ENCODE data around the gene MTRF1. TPM values are rescaled to one million over a fixed set of nuclear protein-coding genes. Genes with fewer than 3 reads are reported as not detected.

Gene MTRF1
- total and polyA plus RNA-seq, 2 of the 4 experiments (the other 2 are of a cell fraction), result 9.7 to 12.4 TPM

- no peak for ATAC-seq (ENCODE audit: low read depth)
- no peaks in the 10 kb centered on the region for H3K9me1 ChIP-seq (ENCODE audit: insufficient read depth, low read length)
- no peak overlapping the region for H2AK5ac ChIP-seq (ENCODE audit: low read depth, low read length)
- no peak overlapping the region for H3K9ac ChIP-seq (ENCODE audit: low read depth, low read length)
- no peaks in the 10 kb centered on the region for H3K79me1 ChIP-seq (ENCODE audit: low read depth in 1 of 2, low read length in 2 of 2)
- H2BK15ac ChIP-seq (ENCODE audit: low read depth, low read length), result no peak overlapping the region
- no peak overlapping the region for H4K5ac ChIP-seq (ENCODE audit: low read depth, low read length)
- H2BK120ac ChIP-seq (ENCODE audit: low read depth, low read length), result no peak overlapping the region
- H3K36me3 ChIP-seq (ENCODE audit: control insufficient read depth, insufficient read depth, low read length), result no peaks in the 10 kb centered on the region
- WGBS, 2 experiments (ENCODE audit: extremely low coverage in 2 of 2, insufficient read length in 1 of 2), result 94% methylated on average over 3 of the region's 7 CpGs; no CpG with 5 or more reads in 1 of the 2 experiments
- H4K8ac ChIP-seq (ENCODE audit: low read depth in 2 of 2, low read length in 2 of 2), result no peak overlapping the region
- H2AK9ac ChIP-seq (replicated peaks; ENCODE audit: low read depth, low read length, poor library complexity), result no peak overlapping the region
- H3K18ac ChIP-seq (ENCODE audit: low read depth, low read length), result no peak overlapping the region
- no peaks in the 10 kb centered on the region for H3K4me1 ChIP-seq (ENCODE audit: control insufficient read depth, insufficient read depth, low read length)
- no peak overlapping the region for H4K91ac ChIP-seq (ENCODE audit: insufficient read depth, low read depth, low read length)
- in situ Hi-C loops (cut with MboI; ENCODE audit: low sequenced_read_pairs) (no loop called here), intact Hi-C loops (cut with micrococcal nuclease) (no loop called here), dilution Hi-C loops (cut with HindIII; ENCODE audit: low sequenced_read_pairs, unreplicated experiment) (no loop called here)
- H3K14ac ChIP-seq (replicated peaks; ENCODE audit: low read depth, low read length), result no peak overlapping the region
- TF ChIP-seq BHLHE40 (IDR thresholded peaks at IDR 0.05; ENCODE audit: low read depth, low read length), result no peak
- no peak for TF ChIP-seq MAFK (IDR thresholded peaks at IDR 0.05; ENCODE audit: low read depth, low read length)
- no peak for TF ChIP-seq RAD21 (IDR thresholded peaks at IDR 0.05; ENCODE audit: low read length)
- TF ChIP-seq SMC3 (IDR thresholded peaks at IDR 0.05; ENCODE audit: low read depth, low read length), result no peak
- TF ChIP-seq USF2 (IDR thresholded peaks at IDR 0.05; ENCODE audit: low read depth, low read length), result no peak
- no peak for TF ChIP-seq MXI1 (IDR thresholded peaks at IDR 0.05; ENCODE audit: borderline replicate concordance, low read depth, low read length)
- no peak for TF ChIP-seq POLR2A (IDR thresholded peaks at IDR 0.05; ENCODE audit: low read depth, low read length)
- no peak for TF ChIP-seq CEBPB (IDR thresholded peaks at IDR 0.05; ENCODE audit: low read depth, low read length)
- TF ChIP-seq FOS (IDR thresholded peaks at IDR 0.05; ENCODE audit: low read depth, low read length), result no peak
- TF ChIP-seq MAZ (IDR thresholded peaks at IDR 0.05; ENCODE audit: borderline replicate concordance, low read depth, low read length), result no peak
- no peak for TF ChIP-seq RFX5 (IDR thresholded peaks at IDR 0.05; ENCODE audit: low read depth, low read length)
- DNase-seq, result no peak
- no peak overlapping the region for H3K56ac ChIP-seq (ENCODE audit: extremely low read depth, insufficient read depth, low read length)
- no peaks in the 10 kb centered on the region for H3K27me3 ChIP-seq (ENCODE audit: control insufficient read depth, insufficient read depth, low read length)
- H3K4ac ChIP-seq (ENCODE audit: low read depth, low read length), result no peak overlapping the region
- H2BK20ac ChIP-seq (ENCODE audit: low read depth, low read length), result no peak overlapping the region
- no peak overlapping the region for H2BK5ac ChIP-seq (ENCODE audit: low read depth, low read length, poor library complexity, severe bottlenecking)
- H3K23ac ChIP-seq (ENCODE audit: low read depth, low read length), result no peak overlapping the region
- H4K20me1 ChIP-seq (ENCODE audit: insufficient read depth, low read length), result no peaks in the 10 kb centered on the region
- H3K27ac ChIP-seq (ENCODE audit: insufficient read depth, low read length), result no peak overlapping the region
- H3K4me3 ChIP-seq (ENCODE audit: insufficient read depth, low read depth, low read length), result no peak overlapping the region
- H3K9me3 ChIP-seq (ENCODE audit: control insufficient read depth, insufficient read depth, low read length), result 0 out of 2 replicates have a peak, but pooled peaks cover 2% of the 10 kb centered on the region
- POLR2A ChIA-PET (ENCODE audit: unreplicated experiment), result no interaction called here
- CTCF ChIA-PET, result interaction anchor here (1.2 kb wide), 1 partner anchor 8 kb away, joined by 3 read pairs; no protein-coding TSS in a partner anchor
- no peak overlapping the region for H2AFZ ChIP-seq (replicated peaks; ENCODE audit: low read length, poor library complexity)
- no peak overlapping the region for H3K4me2 ChIP-seq (ENCODE audit: low read depth, low read length)
- no TSS peak for BruUV-seq (replicated peaks)
Measured at GRCh38 chr13:41291246-41291645, 27.9 kb upstream of the MTRF1 start.

Measured in IMR-90 (cell line).